ENCODE results near the gene CDK14. TPM values are rescaled to one million over a fixed set of nuclear protein-coding genes. Genes with fewer than 3 reads are reported as not detected.

CDK14 gene
- total RNA-seq, 4 donors from 2014 or later: 22.2 to 36.3 (median 28.6) TPM

GRCh38 chr7:90817151-90817550 lies 221.0 kb downstream of the CDK14 start:
- DNase-seq (ENCODE audit: low spot score in 2 of 2): no peak
- peak overlapping the region in 2 of 4 donors; percentile 50 to 75 for H3K27ac ChIP-seq
- H3K4me1 ChIP-seq: peaks cover 0 to 7% (median 0%) of the 10 kb centered on the region in 4 donors
- TF ChIP-seq EP300 (IDR thresholded peaks at IDR 0.05): no peak
- TF ChIP-seq POLR2A (IDR thresholded peaks at IDR 0.05): no peak
- TF ChIP-seq, protein P1, sequence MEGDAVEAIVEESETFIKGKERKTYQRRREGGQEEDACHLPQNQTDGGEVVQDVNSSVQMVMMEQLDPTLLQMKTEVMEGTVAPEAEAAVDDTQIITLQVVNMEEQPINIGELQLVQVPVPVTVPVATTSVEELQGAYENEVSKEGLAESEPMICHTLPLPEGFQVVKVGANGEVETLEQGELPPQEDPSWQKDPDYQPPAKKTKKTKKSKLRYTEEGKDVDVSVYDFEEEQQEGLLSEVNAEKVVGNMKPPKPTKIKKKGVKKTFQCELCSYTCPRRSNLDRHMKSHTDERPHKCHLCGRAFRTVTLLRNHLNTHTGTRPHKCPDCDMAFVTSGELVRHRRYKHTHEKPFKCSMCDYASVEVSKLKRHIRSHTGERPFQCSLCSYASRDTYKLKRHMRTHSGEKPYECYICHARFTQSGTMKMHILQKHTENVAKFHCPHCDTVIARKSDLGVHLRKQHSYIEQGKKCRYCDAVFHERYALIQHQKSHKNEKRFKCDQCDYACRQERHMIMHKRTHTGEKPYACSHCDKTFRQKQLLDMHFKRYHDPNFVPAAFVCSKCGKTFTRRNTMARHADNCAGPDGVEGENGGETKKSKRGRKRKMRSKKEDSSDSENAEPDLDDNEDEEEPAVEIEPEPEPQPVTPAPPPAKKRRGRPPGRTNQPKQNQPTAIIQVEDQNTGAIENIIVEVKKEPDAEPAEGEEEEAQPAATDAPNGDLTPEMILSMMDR (IDR thresholded peaks at IDR 0.05): no peak
- H3K36me3 ChIP-seq: no peaks in the 10 kb centered on the region
- WGBS, 2 donors: 61 to 64% methylated on average over 4 of the region's 4 CpGs
- no peaks in the 10 kb centered on the region for H3K27me3 ChIP-seq
- H3K4me3 ChIP-seq: no peak overlapping the region
- peaks cover 0 to 2% (median 0%) of the 10 kb centered on the region in 4 donors for H3K9me3 ChIP-seq

DNA sequence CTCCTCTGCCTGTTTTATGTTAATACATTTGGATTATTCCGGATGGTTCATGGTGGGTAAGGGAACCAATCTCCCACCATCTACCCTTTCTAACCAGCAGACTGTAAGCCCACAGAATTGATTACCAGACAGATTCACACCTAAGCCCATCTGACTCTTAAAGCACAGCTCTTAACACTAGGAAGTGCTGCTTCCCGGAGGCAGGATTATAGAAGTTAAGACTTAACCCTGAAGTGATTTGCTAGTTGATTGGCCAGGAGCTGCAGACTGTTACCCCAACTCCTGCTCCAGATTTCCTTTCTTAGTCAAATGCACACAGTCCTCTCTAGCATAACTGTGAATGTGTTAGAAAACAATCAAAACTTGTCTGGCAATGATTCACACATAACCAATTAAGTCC lies 221.7 kb downstream of the CDK14 start:
- no peaks in the 10 kb centered on the region for H3K9me3 ChIP-seq
- TF ChIP-seq EP300 (IDR thresholded peaks at IDR 0.05) (no peak), POLR2A (IDR thresholded peaks at IDR 0.05) (no peak)
- TF ChIP-seq, protein P1 (IDR thresholded peaks at IDR 0.05): no peak
- no peaks in the 10 kb centered on the region for H3K36me3 ChIP-seq
- H3K27me3 ChIP-seq: no peaks in the 10 kb centered on the region
- H3K4me1 ChIP-seq: peaks cover 0 to 7% (median 0%) of the 10 kb centered on the region in 4 donors
- no peak overlapping the region for H3K4me3 ChIP-seq
- DNase-seq (ENCODE audit: low spot score in 2 of 2): no peak
- WGBS, 2 donors: 38 to 43% methylated on average over 2 of the region's 2 CpGs
- no peak overlapping the region for H3K27ac ChIP-seq

DNA sequence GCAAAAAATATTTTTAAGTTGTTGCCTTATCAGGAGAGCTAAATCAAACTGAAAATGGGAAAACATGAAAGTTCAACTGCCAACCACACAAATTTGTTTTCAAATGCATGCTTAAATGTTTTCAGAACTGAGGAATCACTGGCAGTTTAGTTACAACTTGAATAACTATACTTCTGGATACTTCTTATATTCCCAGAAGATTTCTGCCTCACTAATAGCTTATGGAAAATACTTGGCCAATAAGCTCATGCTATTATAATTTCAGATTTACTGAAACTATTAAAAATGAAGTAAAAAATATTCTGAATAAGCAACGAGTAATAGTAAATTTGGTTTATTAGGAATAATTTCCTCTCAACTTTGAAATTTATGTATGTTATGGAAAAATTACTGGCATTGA lies 222.2 kb downstream of the CDK14 start:
- Histone ChIP-seq H3K4me1 (peaks cover 0 to 7% (median 0%) of the 10 kb centered on the region in 4 donors), H3K4me3 (no peak overlapping the region), H3K36me3 (no peaks in the 10 kb centered on the region), H3K9me3 (no peaks in the 10 kb centered on the region), H3K27me3 (no peaks in the 10 kb centered on the region), H3K27ac (no peak overlapping the region)
- TF ChIP-seq EP300 (IDR thresholded peaks at IDR 0.05): no peak
- TF ChIP-seq, protein P1 (IDR thresholded peaks at IDR 0.05): no peak
- no peak for TF ChIP-seq POLR2A (IDR thresholded peaks at IDR 0.05)
- DNase-seq (ENCODE audit: low spot score in 2 of 2): no peak
- WGBS, 2 donors: 54 to 66% methylated on average over 1 of the region's 1 CpG

- 43% methylated on average over 4 of the region's 4 CpGs for WGBS, 2 donors
- Histone ChIP-seq H3K4me1 (peaks cover 0 to 21% (median 0%) of the 10 kb centered on the region in 4 donors), H3K27ac (no peak overlapping the region), H3K9me3 (no peaks in the 10 kb centered on the region), H3K36me3 (no peaks in the 10 kb centered on the region), H3K4me3 (no peak overlapping the region), H3K27me3 (no peaks in the 10 kb centered on the region)
- no peak for DNase-seq (ENCODE audit: low spot score in 2 of 2)
- TF ChIP-seq, protein P1 (IDR thresholded peaks at IDR 0.05): no peak
- no peak for TF ChIP-seq POLR2A (IDR thresholded peaks at IDR 0.05)
Measured at GRCh38 chr7:90821961-90822620, 226.0 kb downstream of the CDK14 start.

GRCh38 chr7:90824386-90825307 lies 228.5 kb downstream of the CDK14 start:
- Histone ChIP-seq H3K27ac (peak overlapping the region in 2 of 4 donors; percentile 23 to 67), H3K27me3 (no peaks in the 10 kb centered on the region), H3K9me3 (peaks cover 0 to under 1% (median 0%) of the 10 kb centered on the region in 4 donors), H3K4me3 (no peak overlapping the region), H3K36me3 (no peaks in the 10 kb centered on the region), H3K4me1 (peaks cover 0 to 21% (median 0%) of the 10 kb centered on the region in 4 donors)
- DNase-seq (ENCODE audit: low spot score in 2 of 2): no peak
- no peak for TF ChIP-seq POLR2A (IDR thresholded peaks at IDR 0.05)
- no peak for TF ChIP-seq EP300 (IDR thresholded peaks at IDR 0.05)
- TF ChIP-seq, protein P1 (IDR thresholded peaks at IDR 0.05): no peak
- 40 to 49% methylated on average over 5 of the region's 5 CpGs for WGBS, 2 donors
